ENCODE measurements around the gene MRAP.
"Not testable (repeated sequence)": the region's sequence is repeated elsewhere in the genome, so short reads cannot be mapped to it uniquely, and the experiment has no call there.

Gene MRAP

DNA sequence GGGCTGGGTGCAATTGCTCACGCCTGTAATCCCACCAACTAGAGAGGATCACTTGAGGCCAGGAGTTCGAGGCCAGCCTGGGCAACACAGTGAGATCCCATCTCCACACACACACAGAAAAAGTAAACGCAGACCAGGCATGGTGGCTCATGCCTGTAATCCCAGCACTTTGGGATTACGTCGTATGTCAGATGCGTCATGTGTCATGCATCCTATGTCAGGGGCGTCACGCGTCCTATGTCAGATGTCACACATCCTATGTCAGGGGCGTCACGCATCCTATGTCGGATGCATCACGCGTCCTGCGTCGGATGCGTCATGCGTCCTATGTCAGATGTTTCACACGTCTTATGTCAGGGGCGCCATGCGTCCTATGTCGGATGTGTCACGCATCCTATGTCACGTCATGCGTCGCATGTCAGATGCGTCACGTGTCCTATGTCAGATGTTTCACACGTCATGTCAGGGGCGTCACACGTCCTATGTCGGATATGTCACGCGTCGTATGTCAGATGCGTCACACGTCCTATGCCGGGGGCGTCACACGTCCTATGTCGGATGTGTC, 1.5 kb downstream of the MRAP start:
- DNase-seq: no peak

DNA sequence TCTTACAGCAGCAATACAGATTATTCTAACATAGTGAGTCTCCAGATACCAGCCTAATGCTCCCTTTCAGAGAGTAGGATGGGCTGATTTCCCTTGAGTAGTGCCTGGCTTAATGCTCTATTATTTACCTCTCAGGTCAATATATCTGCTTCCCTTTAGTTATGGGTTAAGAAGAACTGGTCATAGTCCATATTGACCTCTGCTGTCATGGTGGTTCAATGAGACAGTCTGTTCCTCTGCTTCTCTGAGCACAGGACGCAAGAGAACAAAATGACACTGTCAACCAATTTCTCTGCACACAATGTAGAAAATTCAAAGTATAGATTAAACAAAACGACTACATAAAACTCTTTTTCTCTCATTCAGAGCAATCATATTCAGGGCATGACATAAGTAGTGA, 2.9 kb downstream of the MRAP start:
- DNase-seq: no peak

DNA sequence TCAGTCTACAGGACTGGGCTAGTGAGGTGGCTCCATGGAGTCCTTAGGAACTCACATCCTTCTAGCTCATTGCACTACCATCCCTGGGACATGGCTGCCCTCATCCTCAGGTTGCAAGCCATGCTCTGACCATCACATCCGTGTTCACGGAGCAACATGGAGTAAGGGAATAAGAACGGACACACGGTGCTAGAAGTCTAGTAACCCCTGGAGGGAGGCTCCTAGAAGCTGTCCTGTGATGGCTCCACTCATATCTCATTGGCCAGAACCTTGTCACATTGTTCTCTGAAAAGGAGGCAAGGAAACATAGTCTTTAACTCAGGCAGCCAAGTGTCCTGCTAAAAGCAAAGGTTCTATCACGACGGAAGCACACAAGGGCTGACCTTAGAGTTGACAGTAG, 3.9 kb downstream of the MRAP start:
- DNase-seq: no peak

DNA sequence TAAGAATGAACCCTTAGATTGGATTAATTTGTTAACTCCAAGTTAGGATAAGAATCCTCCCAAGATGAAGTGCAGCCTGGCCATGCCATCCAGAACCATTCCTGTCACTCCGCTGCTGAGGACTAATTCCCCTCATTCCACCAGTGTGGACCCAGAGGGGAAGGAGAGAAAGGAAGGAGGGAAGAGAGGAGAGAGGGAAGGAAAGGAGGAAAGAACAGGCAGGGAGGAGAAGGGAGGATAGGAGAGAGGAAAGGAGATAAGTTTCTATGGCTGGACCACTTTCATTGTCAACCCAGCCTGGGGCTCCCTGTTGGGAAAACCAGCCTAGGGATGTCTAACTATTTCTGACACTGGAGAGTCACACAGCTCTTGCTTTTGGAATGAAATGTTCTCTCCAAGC, 4.7 kb downstream of the MRAP start:
- DNase-seq: no peak

DNA sequence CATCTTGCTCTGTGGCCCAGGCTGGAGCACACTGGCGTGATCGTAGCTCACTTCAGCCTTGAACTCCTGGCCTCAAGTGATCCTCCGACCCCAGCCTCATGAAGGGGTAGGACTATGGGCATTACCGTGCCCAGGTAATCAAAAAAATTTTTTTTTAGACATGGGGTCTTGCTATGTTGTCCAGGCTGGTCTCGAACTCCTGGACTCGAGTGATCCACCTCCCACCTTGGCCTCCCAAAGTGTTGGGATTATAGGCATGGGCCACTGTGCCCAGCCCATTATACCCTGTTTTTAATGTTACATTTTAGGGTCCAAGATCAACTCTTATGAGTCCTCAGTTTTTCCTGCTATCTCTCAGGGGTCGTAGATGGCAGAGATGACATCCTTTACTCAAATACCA, 6.3 kb downstream of the MRAP start:
- no peak for DNase-seq

DNA sequence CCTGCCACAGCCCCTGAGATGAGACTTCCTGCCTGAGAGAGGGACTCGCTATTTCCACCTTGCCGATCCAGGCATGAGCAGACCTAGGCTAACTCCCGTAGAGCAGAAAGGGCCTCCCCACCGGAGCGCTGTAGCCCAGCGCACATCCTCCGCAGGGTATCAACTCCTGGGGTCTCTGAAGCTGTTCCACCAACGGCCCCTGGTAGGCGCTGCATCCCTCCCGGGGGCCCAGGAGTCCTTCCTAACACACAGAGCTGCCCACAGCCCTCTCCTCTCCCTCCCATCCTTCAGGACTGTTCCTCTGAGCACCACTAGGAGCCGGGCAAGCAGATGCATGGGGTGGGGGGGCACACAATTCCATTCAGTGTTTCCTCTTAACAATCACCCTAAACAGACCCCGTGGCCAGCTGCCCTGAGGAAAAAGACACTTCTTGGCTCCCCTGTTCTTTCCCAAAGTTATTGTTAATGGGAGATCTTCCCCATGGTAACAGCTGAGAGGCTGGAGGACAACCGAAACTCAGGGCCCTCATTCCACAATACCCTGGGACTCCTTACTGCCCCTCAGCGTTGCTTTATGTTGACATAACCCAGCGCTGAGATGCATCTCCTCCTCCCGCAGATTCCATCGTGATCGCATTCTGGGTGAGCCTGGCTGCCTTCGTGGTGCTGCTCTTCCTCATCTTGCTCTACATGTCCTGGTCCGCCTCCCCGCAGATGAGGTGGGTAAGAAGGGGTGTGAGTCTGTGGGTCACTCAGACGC, 7.5 kb downstream of the MRAP start:
- DNase-seq: no peak

DNA sequence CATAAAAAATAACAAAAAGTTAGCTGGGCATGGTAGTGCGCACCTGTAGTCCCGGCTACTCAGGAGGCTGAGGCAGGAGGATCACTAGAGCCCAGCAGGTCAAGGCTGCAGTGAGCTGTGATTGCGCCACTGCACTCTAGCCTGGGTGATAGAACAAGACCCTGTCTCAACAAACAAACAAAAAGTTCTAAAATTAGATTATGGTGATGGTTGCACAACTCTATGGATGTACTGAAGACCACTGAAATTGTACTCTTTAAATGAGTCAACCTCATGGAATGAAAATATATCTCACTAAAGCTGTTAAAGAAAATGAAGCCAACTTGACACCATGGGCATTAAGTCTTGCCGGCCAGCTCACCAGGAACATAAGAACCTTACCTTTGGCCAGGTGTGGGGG, 9.1 kb downstream of the MRAP start:
- DNase-seq: no peak

DNA sequence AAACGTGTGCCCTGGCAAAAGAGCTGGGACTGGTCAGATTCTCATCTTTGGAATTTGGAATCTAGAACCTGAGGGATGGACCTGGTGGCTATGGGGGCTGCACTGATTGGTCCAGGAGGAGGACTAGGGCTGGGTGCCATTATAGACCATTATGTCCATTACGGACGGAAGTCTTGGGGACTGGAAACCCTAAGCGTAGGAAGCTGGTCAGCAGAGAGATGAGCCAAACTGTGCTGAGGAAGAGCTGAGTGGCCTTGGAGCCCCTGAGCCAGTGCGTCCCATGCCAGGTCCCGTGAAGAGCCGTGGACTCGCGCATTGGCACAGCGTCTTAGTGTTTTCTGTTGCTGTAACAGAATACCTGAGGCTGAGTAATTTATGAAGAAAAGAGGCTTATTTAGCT, 10.0 kb downstream of the MRAP start:
- DNase-seq: no peak

DNA sequence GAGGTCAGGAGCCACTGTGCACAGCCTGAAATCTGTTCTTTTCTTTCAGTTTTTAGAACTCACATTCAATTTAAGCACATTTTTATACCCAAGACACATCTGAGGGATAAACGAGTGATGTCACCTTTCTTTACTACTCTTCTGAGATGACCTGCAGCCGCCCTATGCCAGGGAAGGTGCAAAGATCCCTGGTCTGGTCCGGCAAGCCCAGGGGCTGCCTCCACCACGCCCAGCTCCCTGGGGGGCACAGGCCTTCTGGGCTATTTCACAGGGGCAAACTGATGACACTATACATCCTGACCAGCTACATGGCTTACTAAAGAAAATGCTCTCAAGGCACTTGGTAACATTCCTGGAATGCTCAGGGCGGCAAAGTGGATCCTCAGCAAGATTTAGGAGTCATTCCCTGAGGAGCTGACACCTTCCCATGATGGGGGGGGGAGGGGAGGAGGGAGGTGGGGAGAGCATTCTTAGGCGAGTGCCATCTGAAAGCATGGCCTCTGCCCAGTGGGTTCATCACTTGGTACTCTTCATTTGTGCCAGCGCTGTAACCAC, 11.3 kb downstream of the MRAP start:
- DNase-seq: no peak

DNA sequence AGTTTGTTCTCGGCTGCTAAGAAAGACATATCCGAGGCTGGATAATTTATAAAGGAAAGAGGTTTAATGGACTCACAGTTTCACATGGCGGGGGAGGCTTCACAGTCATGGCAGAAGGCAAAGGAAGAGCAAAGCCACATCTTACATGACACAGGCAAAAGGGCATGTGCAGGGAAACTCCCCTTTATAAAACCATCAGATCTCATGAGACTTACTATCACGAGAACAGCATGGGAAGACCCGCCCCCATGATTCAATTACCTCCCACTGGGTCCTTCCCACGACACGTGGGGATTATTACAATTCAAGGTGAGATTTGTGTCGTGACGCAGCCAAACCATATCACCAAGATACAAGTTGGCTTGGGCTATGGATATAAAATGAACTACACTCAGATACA, 12.3 kb downstream of the MRAP start:
- DNase-seq: not testable (repeated sequence)

DNA sequence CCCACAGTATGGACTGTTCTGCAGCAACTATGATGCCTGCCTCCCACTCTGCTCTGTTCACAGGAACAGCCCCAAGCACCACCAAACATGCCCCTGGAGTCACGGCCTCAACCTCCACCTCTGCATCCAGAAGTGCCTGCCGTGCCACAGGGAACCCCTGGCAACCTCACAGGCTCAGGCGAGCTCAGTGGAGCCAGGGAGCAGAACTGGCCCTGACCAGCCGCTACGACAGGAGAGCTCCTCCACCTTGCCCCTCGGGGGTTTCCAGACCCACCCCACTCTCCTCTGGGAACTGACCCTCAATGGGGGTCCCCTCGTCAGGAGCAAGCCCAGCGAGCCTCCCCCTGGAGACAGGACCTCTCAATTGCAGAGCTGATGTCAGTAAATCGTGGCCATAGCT, 13.0 kb downstream of the MRAP start:
- no peak for DNase-seq

DNA sequence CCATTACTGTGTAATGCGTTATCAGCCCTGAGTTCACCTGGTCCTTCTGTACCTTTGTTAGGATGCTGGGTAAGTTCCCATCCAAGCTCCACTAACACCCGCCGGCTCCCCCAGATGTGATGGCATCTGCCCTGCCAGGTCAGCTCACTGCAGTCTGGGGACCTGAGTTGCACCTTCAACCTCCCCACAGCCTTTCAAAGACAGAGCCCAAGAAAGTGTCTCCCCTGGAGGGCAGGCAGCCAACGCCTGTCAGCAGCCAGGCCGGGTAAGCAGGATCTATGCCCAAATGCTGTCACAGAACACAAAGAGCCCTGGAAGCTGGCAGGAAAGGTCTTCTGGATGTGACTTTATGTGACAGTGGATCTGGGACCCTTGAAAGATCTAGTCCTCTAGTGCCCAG, 13.7 kb downstream of the MRAP start:
- no peak for DNase-seq

DNA sequence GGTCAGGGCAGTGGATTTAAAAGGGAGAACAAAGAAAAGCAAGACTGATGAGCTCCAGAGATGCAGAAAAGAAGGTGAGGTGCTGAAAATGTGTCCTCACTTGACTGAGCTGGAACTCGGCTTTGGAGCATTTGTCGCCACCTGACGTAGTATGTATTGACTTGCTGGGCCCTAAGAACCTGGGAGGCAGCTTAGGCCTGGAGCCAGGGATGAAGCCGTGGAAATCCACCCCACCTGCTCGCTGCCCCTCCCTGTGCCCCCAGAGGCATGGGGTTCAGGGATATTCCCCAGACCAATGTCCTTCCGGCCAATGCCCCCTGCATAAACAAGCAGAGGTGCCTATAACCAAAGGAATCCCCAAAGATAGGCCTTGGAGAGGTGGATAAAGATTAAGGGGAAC, 14.3 kb downstream of the MRAP start:
- no peak for DNase-seq

DNA sequence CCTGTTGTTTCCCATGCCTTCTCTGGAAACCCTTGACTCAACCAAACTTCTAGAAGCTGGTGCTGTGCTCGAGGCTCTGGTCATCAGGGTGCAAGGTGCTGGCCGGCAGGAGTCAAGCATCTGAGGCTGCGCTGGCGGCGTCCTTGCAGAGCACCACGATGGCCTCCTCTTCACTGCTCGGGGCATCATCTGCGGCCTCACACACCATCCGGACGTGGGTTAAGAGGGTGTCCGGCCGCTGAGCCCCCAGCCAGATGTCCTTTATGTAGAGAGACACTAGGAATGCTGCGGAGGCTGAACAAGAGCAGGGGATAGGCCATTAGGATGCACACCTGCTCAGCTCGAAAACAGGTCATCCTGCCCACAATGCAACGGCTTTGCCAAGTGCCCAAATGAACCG, 16.2 kb downstream of the MRAP start:
- no peak for DNase-seq

DNA sequence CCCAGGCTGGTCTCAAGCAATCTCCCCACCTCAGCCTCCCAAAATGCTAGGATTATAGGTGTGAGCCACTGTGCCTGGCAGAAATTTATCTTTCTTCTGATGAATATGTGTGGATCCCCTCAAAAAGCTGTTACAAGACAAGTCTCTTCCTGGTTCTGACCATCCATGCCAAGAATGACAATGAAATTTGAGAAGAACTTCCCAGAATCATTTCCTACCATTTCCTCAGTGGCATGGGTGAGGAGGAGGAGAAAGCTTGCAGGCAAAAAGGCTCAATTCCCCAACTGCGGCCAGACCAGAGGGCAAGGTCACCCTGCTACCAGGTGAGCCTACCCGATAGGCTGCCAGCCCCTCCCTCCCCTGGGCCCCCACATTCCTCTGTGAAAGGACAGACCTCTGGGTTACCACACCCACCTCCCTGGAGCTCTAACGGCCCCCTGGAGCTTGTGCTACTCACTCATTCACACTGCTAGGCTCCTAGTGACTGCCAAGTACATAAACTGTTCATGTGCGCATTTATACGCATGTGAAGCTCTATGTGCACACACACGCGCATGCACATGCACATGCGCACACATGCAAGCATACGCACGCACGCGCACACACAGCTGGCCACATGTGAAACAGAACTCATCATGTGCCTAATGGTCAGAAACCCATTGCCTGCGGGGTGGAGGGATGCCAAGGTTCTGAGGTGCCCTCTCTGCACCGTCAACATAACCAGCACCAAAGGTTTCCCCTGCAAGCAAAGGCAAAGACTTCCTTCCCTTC, 17.0 kb downstream of the MRAP start:
- DNase-seq: no peak

DNA sequence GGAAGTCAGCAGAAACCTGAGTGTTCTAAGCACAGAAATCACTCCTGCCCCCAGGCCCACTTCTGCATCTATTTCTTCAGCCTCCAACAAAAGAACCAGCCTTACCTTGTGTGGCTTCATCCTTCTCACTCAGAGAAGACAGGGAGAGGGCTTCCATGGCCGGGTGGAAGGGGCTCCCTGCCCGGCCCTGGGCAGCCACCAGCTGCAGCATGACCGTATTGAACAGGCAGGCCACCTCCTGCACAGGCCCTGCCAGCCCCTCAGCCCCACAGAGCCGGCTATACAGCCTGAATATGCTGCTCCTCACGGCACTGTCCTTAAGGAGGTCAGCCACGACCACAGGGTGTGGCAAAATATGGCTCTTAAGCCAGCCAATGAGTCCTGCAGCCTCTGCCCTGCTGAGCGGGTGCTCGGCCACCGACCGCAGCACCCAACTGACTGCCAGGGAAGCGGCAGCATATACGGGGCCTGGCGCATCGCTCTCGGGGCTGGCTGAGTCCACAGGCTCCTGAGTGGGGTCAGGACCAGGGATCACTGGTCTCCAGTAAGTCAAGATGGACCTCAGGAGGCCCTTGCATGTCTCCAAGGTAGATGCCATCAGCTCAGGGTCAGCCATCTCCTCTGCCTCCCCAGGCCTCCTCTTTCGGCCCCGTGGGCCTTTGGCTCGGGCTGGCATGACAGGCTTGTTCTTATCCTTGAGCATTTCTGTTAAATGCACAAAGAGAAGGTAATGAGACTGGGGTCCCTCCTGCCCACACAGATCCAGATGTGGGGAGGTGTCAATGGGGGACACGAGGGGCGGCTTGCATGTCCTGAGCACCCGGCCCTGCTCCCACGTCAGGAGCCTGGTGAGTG, 17.9 kb downstream of the MRAP start:
- DNase-seq: no peak

DNA sequence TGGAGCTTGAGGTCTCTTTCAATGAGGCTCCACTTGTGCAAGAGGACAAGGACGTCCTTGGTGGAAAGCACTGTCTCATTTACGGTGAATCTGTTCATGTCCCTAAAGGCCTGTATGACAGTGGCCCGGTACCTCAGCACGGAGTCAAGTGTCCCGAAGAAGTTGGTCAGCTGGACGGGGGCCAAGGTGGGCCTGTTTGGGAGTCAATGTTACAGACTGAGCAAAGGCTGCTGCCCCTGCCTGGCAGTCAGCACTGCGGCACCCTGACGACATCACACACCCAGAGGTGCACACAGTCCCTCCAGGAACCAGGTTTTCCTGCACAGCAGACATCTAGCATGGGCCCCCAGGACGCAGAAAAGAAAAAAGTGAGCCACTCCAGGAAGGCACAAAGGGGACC, 19.1 kb downstream of the MRAP start:
- no peak for DNase-seq

DNA sequence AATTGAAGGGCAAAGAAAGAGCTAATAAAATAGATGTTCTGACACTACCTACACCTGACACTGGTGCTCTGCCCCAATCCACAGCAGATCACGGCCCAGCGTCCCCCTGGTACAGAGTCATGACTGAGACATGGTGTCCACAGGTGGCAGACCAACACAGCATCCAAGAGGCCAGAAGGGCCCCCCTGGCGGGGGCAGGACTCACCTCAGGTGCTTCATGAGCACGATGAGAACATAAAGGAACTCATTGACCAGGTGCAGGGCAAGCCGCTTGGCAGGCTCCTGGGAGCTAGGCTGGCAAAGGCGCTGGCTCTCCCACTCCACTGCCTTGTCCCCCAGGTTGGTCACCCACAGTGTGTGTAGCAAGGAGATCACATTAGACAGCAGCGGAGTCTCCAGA, 20.4 kb downstream of the MRAP start:
- no peak for DNase-seq

DNA sequence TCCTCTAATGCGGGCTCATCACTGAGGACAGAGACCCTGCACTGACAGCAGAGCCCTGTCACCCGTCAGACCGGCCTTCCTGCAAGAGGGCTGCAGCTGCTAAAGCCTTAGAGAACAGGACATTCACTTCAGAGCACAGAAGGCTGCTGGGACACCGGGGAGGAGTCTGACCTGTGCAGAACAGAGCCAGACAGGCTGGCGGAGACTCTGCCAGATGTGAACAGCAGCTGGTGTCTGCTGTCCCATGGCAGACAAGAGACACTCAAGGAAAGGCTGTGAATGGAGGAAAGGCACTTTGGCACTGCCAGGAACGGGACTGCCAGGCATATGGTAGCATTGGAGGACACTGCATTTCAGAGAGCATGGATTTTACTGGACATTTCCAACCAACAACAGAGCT, 21.4 kb downstream of the MRAP start:
- no peak for DNase-seq

DNA sequence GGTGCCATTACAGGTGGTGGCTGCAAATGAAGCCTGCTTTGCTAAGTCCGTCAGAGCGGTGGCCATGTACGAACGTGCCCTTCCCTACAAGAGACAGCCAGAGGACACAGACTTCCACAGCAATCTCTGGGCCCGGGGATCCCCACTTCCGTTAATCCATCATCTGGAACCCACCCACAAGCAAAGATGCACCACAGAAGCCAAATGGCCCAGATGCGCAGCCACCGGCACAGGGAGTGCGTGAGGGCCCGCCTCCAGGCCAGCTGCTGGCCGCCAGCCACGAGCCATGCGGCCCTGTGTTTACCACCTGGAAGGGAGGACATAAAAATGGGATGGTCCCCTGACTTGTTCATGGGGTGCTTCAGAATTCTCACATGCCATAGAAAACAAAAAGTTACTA, 22.1 kb downstream of the MRAP start:
- no peak for DNase-seq

DNA sequence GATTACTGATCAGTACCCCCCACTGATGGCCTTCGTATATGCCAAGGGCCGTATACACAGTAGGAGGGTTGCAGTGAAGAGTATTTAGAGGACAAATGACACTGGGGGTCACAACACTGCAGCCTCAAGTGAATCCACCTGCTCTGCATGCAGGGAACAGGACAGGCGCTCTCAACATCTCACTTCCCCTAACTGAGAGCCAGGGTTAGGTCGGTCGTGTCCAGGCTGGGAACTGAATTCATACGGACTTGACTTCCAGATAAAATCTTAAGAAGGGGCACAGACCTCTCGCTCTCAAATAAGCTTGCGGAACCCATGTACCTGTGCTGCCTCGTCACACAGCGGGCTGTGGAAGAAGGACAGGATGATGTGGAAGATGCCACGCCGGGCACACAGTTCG, 22.8 kb downstream of the MRAP start:
- DNase-seq: no peak

DNA sequence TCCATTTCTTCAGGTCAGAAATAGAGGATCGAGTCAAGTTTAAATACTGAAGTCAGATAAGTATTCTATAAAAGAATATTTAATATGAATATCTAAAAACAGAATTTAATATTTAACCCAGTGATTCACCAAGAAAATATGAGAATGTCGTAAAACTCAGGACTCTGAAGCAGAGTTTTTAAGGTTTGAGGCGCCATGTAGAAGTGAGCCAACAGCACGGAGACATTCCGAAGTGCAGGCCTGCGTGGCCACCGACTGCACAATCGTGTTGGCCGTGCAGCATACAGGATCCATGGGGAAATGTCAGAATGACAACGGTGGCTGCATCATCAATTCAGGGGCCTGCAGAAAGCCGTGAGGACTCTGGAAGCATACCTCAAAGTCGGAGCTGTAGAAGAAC, 23.4 kb downstream of the MRAP start:
- no peak for DNase-seq

DNA sequence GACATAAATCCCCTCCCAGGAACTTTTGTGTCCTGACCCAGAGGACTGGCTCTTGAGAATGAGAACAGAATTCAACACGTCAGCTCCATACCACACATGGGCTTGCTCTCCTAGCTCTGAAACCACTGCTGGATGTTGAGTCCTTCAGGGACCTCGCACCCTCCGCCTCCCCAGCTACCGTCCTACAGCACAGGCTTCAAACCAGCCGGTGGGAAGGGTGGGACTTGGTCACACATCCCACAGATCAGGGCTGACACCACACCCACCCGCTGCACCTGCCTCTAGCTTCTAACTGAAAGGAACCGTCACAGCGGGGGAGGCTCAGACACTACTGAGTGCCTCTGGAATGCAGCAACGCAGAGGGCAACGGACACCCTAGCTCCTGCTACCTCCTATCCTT, 24.0 kb downstream of the MRAP start:
- DNase-seq: no peak

Data from SHP77 (cell line).